Measurements from ENCODE around the gene KCP.

The KCP gene

DNA sequence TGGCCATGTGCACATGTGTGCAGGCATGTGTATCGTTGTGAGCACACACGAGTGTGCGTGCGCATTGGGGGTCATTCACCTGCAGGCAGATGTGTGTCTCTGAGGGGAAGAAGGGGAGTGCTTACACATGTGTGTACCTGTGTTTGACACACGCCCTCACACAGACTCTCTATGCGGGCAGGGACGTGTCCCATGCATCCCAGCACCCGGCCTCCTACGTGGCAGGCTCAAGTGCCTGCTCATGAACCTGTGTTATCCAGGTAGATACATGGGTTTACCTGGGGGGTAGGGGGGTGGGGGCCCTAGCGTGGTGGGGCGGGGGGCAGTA, 18.6 kb downstream of the KCP start:
- Histone ChIP-seq H3K4me3 (replicated peaks; ENCODE audit: insufficient read depth, low read length) (no peak overlapping the region), H3K27me3 (ENCODE audit: insufficient read depth, poor library complexity, severe bottlenecking) (peaks cover 17% of the 10 kb centered on the region), H3K27ac (replicated peaks) (no peak overlapping the region)

DNA sequence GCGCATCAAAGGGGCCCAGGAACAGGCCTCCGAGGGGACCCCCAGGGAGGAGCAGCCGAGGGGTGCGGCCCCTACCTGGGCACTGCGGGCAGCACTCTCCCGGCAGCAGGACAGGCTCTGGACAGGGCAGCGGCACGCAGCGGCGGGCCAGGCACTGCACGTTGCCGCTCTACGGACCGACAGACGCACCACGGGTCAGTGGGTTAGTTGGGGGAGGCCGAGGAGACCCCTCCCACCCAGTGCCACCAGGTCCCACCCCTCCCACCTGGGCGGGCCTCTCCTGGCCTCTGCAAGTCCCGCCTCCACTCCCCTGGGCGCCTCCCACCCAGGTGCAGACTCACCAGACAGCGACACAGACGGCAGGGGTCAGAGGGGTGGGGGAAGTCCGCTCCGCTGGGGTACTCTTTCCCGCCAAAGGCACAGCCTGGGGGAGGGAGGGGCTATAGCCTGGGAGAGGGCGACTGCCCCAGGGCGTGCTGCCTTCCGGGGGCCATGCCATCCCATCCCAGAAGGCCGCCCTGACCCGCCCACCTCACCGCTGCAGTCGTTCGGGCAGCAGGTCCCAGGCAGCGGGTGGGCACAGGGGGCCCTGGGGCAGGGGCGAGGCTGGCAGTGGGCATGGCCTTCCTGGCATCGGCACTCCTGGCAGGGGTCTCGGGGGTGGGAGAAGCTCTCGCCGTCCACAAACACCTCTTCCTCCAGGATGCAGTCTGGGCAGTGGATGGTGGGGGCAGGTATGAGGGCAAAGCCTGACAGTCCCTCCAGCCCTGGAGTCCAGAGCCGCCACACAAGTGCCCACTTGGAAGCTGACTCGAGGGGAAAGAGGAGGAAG, 19.2 kb downstream of the KCP start:
- DNase-seq (ENCODE audit: low read depth in 1 of 2, low spot score in 1 of 2), result no peak
- Histone ChIP-seq H3K27me3 (ENCODE audit: insufficient read depth, poor library complexity, severe bottlenecking) (peaks cover 17% of the 10 kb centered on the region), H3K4me3 (replicated peaks; ENCODE audit: insufficient read depth, low read length) (peak overlapping the region; percentile 14; the same call in 1 of the 2 replicates), H3K27ac (replicated peaks) (no peak overlapping the region)
- TF ChIP-seq, protein P1, sequence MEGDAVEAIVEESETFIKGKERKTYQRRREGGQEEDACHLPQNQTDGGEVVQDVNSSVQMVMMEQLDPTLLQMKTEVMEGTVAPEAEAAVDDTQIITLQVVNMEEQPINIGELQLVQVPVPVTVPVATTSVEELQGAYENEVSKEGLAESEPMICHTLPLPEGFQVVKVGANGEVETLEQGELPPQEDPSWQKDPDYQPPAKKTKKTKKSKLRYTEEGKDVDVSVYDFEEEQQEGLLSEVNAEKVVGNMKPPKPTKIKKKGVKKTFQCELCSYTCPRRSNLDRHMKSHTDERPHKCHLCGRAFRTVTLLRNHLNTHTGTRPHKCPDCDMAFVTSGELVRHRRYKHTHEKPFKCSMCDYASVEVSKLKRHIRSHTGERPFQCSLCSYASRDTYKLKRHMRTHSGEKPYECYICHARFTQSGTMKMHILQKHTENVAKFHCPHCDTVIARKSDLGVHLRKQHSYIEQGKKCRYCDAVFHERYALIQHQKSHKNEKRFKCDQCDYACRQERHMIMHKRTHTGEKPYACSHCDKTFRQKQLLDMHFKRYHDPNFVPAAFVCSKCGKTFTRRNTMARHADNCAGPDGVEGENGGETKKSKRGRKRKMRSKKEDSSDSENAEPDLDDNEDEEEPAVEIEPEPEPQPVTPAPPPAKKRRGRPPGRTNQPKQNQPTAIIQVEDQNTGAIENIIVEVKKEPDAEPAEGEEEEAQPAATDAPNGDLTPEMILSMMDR (IDR thresholded peaks at IDR 0.05; ENCODE audit: insufficient read depth, low read length), result no peak
- TF ChIP-seq, protein P2, sequence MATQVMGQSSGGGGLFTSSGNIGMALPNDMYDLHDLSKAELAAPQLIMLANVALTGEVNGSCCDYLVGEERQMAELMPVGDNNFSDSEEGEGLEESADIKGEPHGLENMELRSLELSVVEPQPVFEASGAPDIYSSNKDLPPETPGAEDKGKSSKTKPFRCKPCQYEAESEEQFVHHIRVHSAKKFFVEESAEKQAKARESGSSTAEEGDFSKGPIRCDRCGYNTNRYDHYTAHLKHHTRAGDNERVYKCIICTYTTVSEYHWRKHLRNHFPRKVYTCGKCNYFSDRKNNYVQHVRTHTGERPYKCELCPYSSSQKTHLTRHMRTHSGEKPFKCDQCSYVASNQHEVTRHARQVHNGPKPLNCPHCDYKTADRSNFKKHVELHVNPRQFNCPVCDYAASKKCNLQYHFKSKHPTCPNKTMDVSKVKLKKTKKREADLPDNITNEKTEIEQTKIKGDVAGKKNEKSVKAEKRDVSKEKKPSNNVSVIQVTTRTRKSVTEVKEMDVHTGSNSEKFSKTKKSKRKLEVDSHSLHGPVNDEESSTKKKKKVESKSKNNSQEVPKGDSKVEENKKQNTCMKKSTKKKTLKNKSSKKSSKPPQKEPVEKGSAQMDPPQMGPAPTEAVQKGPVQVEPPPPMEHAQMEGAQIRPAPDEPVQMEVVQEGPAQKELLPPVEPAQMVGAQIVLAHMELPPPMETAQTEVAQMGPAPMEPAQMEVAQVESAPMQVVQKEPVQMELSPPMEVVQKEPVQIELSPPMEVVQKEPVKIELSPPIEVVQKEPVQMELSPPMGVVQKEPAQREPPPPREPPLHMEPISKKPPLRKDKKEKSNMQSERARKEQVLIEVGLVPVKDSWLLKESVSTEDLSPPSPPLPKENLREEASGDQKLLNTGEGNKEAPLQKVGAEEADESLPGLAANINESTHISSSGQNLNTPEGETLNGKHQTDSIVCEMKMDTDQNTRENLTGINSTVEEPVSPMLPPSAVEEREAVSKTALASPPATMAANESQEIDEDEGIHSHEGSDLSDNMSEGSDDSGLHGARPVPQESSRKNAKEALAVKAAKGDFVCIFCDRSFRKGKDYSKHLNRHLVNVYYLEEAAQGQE (IDR thresholded peaks at IDR 0.05; ENCODE audit: insufficient replicate concordance, low read depth), result no peak
- TF ChIP-seq SPI1 (IDR thresholded peaks at IDR 0.05; ENCODE audit: borderline replicate concordance, low read depth) (no peak), GABPA (IDR thresholded peaks at IDR 0.05; ENCODE audit: low read depth) (no peak), POLR2AphosphoS5 (IDR thresholded peaks at IDR 0.05; ENCODE audit: low read depth) (no peak)

More for the DNA sequence above, 18.6 kb downstream of the KCP start:
- no peak for DNase-seq (ENCODE audit: low read depth in 1 of 2, low spot score in 1 of 2)
- TF ChIP-seq SPI1 (IDR thresholded peaks at IDR 0.05; ENCODE audit: borderline replicate concordance, low read depth), result no peak
- TF ChIP-seq, protein P2 (IDR thresholded peaks at IDR 0.05; ENCODE audit: insufficient replicate concordance, low read depth), result no peak

DNA sequence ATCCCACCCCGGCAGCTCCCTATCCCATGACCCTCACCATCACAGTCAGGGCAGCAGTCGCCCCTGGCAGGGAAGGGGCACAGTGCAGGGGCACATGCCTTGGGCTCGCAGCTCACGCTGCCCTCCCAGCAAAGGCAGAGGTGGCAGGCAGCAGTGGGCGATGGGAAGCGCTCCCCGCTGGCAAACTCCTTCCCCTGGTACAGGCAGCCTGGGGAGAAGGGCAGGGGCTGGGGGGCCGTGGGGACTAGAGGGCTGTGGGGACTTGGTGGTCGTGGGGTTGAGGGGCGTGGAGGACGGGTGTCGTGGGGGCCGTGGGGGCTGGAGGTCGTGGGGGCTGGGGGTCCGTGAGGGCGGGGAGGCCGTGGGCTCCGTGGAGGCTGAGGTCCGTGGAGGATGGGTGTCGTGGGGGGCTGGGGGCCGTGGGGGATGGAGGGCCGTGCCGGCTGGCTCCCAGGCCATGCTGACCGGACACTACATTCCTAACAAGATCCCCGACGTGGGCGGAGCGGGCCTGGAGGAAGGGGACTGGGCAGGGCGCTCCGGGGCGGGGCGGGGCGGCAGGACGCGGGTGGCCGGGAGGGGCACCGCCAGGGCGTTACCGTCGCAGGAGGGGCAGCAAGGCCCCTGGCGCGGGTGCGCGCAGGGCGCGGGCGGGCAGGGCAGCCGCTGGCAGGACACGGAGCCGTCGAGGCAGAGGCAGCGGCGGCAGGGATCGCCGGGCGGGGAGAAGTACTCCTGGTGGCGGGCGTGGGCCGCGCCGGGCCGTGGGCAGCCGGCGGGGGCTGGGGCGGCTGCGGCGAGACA, 20.0 kb downstream of the KCP start:
- Histone ChIP-seq H3K4me3 (replicated peaks; ENCODE audit: insufficient read depth, low read length) (peak overlapping the region; percentile 14; the same call in 1 of the 2 replicates), H3K27me3 (ENCODE audit: insufficient read depth, poor library complexity, severe bottlenecking) (peaks cover 17% of the 10 kb centered on the region), H3K27ac (replicated peaks) (no peak overlapping the region)
- TF ChIP-seq SPI1 (IDR thresholded peaks at IDR 0.05; ENCODE audit: borderline replicate concordance, low read depth) (no peak), POLR2AphosphoS5 (IDR thresholded peaks at IDR 0.05; ENCODE audit: low read depth) (no peak), GABPA (IDR thresholded peaks at IDR 0.05; ENCODE audit: low read depth) (no peak)
- TF ChIP-seq, protein P1 (IDR thresholded peaks at IDR 0.05; ENCODE audit: insufficient read depth, low read length), result no peak
- TF ChIP-seq, protein P2 (IDR thresholded peaks at IDR 0.05; ENCODE audit: insufficient replicate concordance, low read depth), result no peak
- DNase-seq (ENCODE audit: low read depth in 1 of 2, low spot score in 1 of 2), result no peak
